Stomach (tissue), 9 donors: ENCODE measurements around the gene RHOH. TPM values are rescaled to one million over a fixed set of nuclear protein-coding genes. Genes with fewer than 3 reads are reported as not detected.

Experiments used
- DNase-seq, 2 donors: peaks; one replicate each; pipeline versions ENCODE4 v3.0.0 to v3.0.0-alpha.2; 2013 to 2019
- H3K27ac ChIP-seq, 5 donors: fragments of 200-600 bp in 4 of 5; sonication (generic) in 4 of 5; one replicate each; pipeline ENCODE4 v1.5.1; 2013 to 2019; ENCODE audit warnings: mild to moderate bottlenecking in 1 of 5, moderate library complexity in 1 of 5
- H3K27me3 ChIP-seq, 3 donors: fragments of 200-600 bp; sonication (generic); one replicate each; pipeline ENCODE4 v1.5.1; 2017 to 2019; ENCODE audit warnings: mixed run types in 1 of 3
- H3K36me3 ChIP-seq, 4 donors: fragments of 200-600 bp; sonication (generic); 1 replicate in 3 of 4; 2 replicates in 1 of 4; pipeline ENCODE4 v1.5.1; 2016 to 2019
- H3K4me1 ChIP-seq, 4 donors: fragments of 200-600 bp; sonication (generic); one replicate each; pipeline ENCODE4 v1.5.1; 2016 to 2019
- H3K4me3 ChIP-seq, 4 donors: fragments of 200-600 bp; sonication (generic) in 3 of 4; one replicate each; pipeline ENCODE4 v1.5.1; 2016 to 2019; ENCODE audit warnings: mild to moderate bottlenecking in 1 of 4
- H3K9me3 ChIP-seq, 4 donors: fragments of 200-600 bp; sonication (generic); one replicate each; pipeline ENCODE4 v1.5.1; 2016 to 2019
- EP300 ChIP-seq: sonication (generic); formaldehyde crosslinking; IDR thresholded peaks from one replicate; pipeline ENCODE4 v1.6.1; 2017; ENCODE audit warnings: antibody characterized with exemption
- POLR2A ChIP-seq, 4 donors: fragments of 450-650 bp; IDR thresholded peaks; one replicate each; pipeline ENCODE4 v1.6.1; 2016; ENCODE audit warnings: antibody characterized with exemption in 4 of 4, control low read depth in 2 of 4, mild to moderate bottlenecking in 1 of 4, moderate library complexity in 1 of 4
- POLR2AphosphoS5 ChIP-seq, 3 donors: sonication (generic); formaldehyde crosslinking; IDR thresholded peaks; one replicate each; pipeline ENCODE4 v1.6.1; 2016; ENCODE audit warnings: antibody characterized with exemption in 3 of 3
- WGBS, 5 donors: extraction: QIAGEN DNeasy Blood & Tissue Kit in 3 of 5; methylation state at CpG; one replicate each; pipeline versions ENCODE4 v1.1.5 to v1.1.7; 2013 to 2018; 5-methylcytosine and 5-hydroxymethylcytosine counted together
- intact Hi-C: fragments of 100-400 bp; cut with DNase I; formaldehyde crosslinking; loops from one replicate; pipeline ENCODE4 v1.15.1; 2023; ENCODE audit warnings: low total_unique reads
- polyA plus RNA-seq, 3 donors: library from polyadenylated mRNA; stranded (reverse); fragments of 200-250 nt; gene quantifications; one replicate each; pipeline ENCODE4 v1.2.3, GENCODE V29; 2013
- total RNA-seq, 5 donors: library from RNA; depleted of rRNA; stranded (reverse); fragments of >200 nt; gene quantifications; one replicate each; pipeline versions ENCODE4 v1.1.0 to v1.2.3, GENCODE V29; 2014 to 2016
- TF ChIP-seq, protein P1 (sequence below), 7 experiments: fragments of 450-650 bp in 4 of 7; fragments of 200-600 bp in 3 of 7; sonication (generic) in 3 of 7; IDR thresholded peaks; one replicate each; pipeline ENCODE4 v1.5.1; 2016 to 2019; ENCODE audit warnings: antibody characterized with exemption in 7 of 7, control low read depth in 2 of 7, mild to moderate bottlenecking in 1 of 7
- donor health status: healthy with polysubstance abuse.
- donor health status: Bipolar disorder and iron deficiency.
- donor health status: healthy.

RHOH gene
- total and polyA plus RNA-seq, 8 donors, result 1.3 to 7.5 (median 4.0) TPM

DNA sequence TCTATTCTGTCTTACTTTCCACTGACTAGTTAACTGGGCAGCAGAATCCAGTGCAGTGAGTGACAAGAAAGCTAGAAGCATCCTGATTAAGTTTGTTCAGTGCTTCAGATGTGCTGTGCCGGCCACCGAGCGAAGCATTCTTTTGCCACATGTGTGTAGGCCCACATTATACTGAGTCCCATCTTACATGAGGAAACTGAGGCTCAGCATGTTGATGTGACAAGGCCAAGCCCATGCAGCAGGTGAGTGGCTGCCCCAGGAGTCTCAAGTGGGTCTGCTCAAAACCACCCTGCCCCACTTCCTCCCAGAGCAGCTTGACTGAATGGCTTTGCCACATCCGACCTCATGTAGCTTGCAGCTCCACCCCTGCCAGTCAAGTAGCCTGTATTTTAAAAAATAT, 50.5 kb downstream of the RHOH start:
- Histone ChIP-seq H3K9me3 (no peaks in the 10 kb centered on the region), H3K27me3 (no peaks in the 10 kb centered on the region), H3K4me1 (peaks cover 3 to 38% (median 10%) of the 10 kb centered on the region in 4 donors), H3K4me3 (no peak overlapping the region), H3K36me3 (peaks cover 0 to 9% (median 3%) of the 10 kb centered on the region in 4 donors), H3K27ac (peak overlapping the region in 2 of 5 donors; percentile 57 to 80)
- intact Hi-C loops, result no loop called here
- peak in 1 of 2 donors; percentile 60 for DNase-seq
- TF ChIP-seq EP300, result no peak
- TF ChIP-seq POLR2A (IDR thresholded peaks at IDR 0.05), result no peak
- TF ChIP-seq, protein P1, sequence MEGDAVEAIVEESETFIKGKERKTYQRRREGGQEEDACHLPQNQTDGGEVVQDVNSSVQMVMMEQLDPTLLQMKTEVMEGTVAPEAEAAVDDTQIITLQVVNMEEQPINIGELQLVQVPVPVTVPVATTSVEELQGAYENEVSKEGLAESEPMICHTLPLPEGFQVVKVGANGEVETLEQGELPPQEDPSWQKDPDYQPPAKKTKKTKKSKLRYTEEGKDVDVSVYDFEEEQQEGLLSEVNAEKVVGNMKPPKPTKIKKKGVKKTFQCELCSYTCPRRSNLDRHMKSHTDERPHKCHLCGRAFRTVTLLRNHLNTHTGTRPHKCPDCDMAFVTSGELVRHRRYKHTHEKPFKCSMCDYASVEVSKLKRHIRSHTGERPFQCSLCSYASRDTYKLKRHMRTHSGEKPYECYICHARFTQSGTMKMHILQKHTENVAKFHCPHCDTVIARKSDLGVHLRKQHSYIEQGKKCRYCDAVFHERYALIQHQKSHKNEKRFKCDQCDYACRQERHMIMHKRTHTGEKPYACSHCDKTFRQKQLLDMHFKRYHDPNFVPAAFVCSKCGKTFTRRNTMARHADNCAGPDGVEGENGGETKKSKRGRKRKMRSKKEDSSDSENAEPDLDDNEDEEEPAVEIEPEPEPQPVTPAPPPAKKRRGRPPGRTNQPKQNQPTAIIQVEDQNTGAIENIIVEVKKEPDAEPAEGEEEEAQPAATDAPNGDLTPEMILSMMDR (IDR thresholded peaks at IDR 0.05), result no peak
- TF ChIP-seq POLR2AphosphoS5 (IDR thresholded peaks at IDR 0.05), result no peak
- 76 to 96% (median 85%) methylated on average over 4 of the region's 4 CpGs for WGBS, 5 donors

DNA sequence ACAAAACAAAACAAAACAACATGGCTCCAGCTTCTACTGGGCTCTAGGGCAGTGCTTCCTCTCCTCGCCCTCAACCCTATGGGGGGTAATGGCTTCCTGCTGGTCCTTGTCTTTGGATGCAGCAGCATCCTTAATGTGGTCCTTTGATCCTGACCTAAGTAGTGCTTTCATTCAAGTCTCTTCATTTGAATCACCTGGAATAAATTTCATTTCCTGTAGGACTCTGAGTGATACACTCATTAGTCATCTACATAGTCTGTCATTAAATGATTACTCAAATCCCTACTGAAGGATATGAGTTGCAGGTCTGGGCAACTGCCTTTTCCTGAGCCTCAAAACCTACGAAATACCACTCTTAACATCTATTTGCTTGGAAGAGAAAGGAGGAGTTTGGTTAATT, 54.5 kb downstream of the RHOH start:
- Histone ChIP-seq H3K36me3 (no peaks in the 10 kb centered on the region), H3K9me3 (no peaks in the 10 kb centered on the region), H3K27ac (no peak overlapping the region), H3K4me1 (peaks cover 10 to 39% (median 12%) of the 10 kb centered on the region in 4 donors), H3K4me3 (no peak overlapping the region), H3K27me3 (no peaks in the 10 kb centered on the region)
- TF ChIP-seq POLR2AphosphoS5 (IDR thresholded peaks at IDR 0.05), result no peak
- TF ChIP-seq, protein P1 (IDR thresholded peaks at IDR 0.05), result no peak
- TF ChIP-seq EP300, result no peak
- TF ChIP-seq POLR2A (IDR thresholded peaks at IDR 0.05), result no peak
- 80 to 93% (median 82%) methylated on average over 2 of the region's 2 CpGs for WGBS, 5 donors
- no peak for DNase-seq
- intact Hi-C loops, result no loop called here

DNA sequence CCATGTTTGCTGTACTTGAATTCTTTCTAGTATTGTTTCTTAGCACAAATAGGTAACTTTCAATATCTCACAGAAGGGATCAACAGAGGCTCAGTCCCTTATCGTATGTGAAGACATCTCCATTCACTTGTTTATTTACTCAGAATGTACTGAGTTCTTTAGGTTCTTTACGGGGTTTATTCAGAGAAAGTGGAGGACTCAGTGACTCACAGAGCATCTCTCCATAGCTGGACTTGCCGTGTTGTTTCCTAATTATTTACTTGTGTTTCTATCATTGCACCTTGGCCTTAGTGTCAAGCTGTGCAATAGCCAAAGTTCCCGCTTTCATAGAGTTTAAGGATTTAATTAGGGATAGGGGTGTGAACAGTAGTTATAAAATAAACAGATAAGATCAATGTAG, 57.1 kb downstream of the RHOH start:
- 46 to 67% (median 63%) methylated on average over 4 of the region's 4 CpGs for WGBS, 5 donors
- Histone ChIP-seq H3K9me3 (no peaks in the 10 kb centered on the region), H3K4me3 (no peak overlapping the region), H3K36me3 (no peaks in the 10 kb centered on the region), H3K27me3 (no peaks in the 10 kb centered on the region), H3K4me1 (peaks cover 9 to 21% (median 10%) of the 10 kb centered on the region in 4 donors), H3K27ac (no peak overlapping the region)
- no peak for DNase-seq
- intact Hi-C loops, result no loop called here
- TF ChIP-seq, protein P1 (IDR thresholded peaks at IDR 0.05), result no peak
- no peak for TF ChIP-seq POLR2AphosphoS5 (IDR thresholded peaks at IDR 0.05)
- TF ChIP-seq EP300, result no peak
- no peak for TF ChIP-seq POLR2A (IDR thresholded peaks at IDR 0.05)

DNA sequence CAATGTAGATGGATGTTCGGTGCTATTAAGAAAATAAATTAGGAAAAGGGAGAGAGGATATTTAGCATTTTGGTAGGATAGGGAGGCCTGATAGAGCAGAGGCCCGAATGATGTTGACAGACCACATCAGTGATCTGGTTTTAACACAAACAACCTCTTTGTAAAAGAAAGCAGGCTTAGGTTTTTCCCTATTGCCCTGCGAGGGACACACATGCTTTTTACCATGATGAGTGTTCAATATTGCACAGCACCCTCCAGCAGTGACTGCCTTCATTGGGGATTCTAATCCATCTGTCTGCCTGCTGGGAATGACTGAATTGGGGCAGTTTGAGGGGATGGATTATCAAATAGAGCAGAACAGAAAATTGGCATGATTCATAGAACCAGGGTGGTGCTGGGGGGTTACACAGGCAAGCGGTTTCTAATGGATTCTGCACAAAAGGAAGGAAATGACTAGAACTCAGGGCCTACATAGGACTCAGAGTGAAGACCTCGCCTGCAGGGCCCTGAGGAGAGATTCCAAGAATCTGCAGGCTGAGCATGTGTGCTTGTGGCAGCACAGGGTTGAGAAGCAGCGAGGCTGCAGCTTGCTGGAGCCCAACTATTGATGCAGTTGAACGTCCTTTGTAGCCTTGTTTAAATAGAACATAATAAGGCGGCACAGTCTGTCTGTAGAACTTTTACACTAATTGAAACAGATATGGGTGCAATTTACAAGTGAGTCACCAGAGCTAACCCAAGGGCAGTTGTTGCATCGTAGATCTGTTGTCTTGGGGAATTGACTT, 58.0 kb downstream of the RHOH start:
- Histone ChIP-seq H3K27ac (peak overlapping the region in 3 of 5 donors; percentile 14 to 33 (median 15)), H3K4me1 (peaks cover 9 to 21% (median 10%) of the 10 kb centered on the region in 4 donors), H3K27me3 (no peaks in the 10 kb centered on the region), H3K36me3 (no peaks in the 10 kb centered on the region), H3K4me3 (no peak overlapping the region), H3K9me3 (no peaks in the 10 kb centered on the region)
- intact Hi-C loops, result no loop called here
- TF ChIP-seq, protein P1 (IDR thresholded peaks at IDR 0.05), result no peak
- no peak for TF ChIP-seq POLR2AphosphoS5 (IDR thresholded peaks at IDR 0.05)
- TF ChIP-seq EP300, result no peak
- TF ChIP-seq POLR2A (IDR thresholded peaks at IDR 0.05), result no peak
- 31 to 51% (median 37%) methylated on average over 9 of the region's 9 CpGs for WGBS, 5 donors
- DNase-seq, result peak in 1 of 2 donors; percentile 53
